Activated naive CD4-positive, alpha-beta T cell treated with anti-CD3 and anti-CD28 coated beads, Interleukin-2, amount 50 U/mL, for 72 hours (primary cell): ENCODE measurements around the gene MOK. TPM values are rescaled to one million over a fixed set of nuclear protein-coding genes. Genes with fewer than 3 reads are reported as not detected.
A peak's percentile ranks its signal among the peaks of the same experiment; 100 is the strongest.
"Not testable (repeated sequence)": the region's sequence is repeated elsewhere in the genome, so short reads cannot be mapped to it uniquely, and the experiment has no call there.

ENCODE experiments used
- ATAC-seq, 2 donors: fragments of 150-1000 bp; cut with Tn5 transposase; 2 replicates each; pipeline ENCODE4 v1.10.0; 2021; ENCODE audit warnings: mild to moderate bottlenecking in 2 of 2, moderate library complexity in 2 of 2
- DNase-seq, 2 donors: peaks; one replicate each; pipeline ENCODE4 v3.0.0; 2021 to 2022; ENCODE audit warnings: low spot score in 2 of 2
- H3K27ac Mint-ChIP-seq, 2 donors: one replicate each; pipeline ENCODE4 v1.8.0; 2022; ENCODE audit warnings: mild to moderate bottlenecking in 2 of 2, mixed read lengths in 2 of 2
- H3K36me3 Mint-ChIP-seq, 2 donors: one replicate each; pipeline ENCODE4 v1.8.0; 2022; ENCODE audit warnings: mixed read lengths in 2 of 2
- H3K9me3 Mint-ChIP-seq, 2 donors: one replicate each; pipeline ENCODE4 v1.8.0; 2022; ENCODE audit warnings: mixed read lengths in 2 of 2
- total RNA-seq, 2 donors: library from RNA; stranded (reverse); gene quantifications; one replicate each; pipeline ENCODE4 v1.2.3, GENCODE V29; 2022

Gene MOK
- total RNA-seq, 2 donors from 2014 or later = 4.4 to 9.1 TPM

DNA sequence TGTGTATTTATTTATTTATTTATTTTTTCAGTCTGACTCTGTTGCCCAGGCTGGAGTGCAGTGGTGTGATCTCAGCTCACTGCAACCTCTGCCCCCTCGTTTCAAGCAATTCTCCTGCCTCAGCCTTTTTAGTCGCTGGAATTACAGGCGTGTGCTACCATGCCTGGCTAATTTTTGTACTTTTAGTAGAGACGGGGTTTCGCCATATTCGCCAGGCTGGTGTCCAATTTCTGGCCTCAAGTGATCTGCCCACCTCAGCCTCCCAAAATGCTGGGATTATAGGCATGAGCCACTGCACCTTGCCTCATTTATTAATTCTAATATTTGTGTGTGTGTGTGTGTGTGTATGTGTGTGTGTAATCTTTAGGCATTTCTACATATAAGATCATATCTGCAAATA lies 24.4 kb upstream of the MOK start:
- H3K36me3 Mint-ChIP-seq, H3K27ac Mint-ChIP-seq, DNase-seq, H3K9me3 Mint-ChIP-seq, ATAC-seq: not testable (repeated sequence)

DNA sequence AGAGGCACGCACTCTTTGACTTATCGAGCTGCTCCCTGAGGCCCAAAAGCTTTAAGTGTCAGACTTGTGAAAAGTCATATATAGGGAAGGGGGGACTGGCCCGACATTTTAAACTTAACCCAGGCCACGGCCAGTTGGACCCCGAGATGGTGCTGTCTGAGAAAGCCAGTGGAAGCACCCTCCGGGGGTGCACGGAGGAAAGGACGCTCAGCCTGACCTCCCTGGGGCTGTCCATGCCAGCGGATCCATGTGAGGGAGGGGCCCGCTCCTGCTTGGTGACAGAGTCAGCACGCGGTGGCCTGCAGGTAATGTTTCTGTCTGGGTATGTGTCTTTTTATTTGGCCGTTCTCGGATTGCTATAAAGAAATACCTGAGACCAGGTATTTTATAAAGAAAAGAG lies 21.6 kb upstream of the MOK start:
- ATAC-seq (no peak), DNase-seq (no peak)
- Mint-ChIP-seq H3K36me3 (peaks cover 0 to 4% of the 10 kb centered on the region in 2 donors), H3K27ac (peak overlapping the region; percentile 45 to 55), H3K9me3 (no peaks in the 10 kb centered on the region)

GRCh38 chr14:102325791-102326345 lies 20.9 kb upstream of the MOK start:
- Mint-ChIP-seq H3K27ac (peak overlapping the region in 1 of 2 donors; percentile 45), H3K9me3 (no peaks in the 10 kb centered on the region), H3K36me3 (peaks cover 0 to 4% of the 10 kb centered on the region in 2 donors)
- DNase-seq = no peak
- ATAC-seq = no peak

GRCh38 chr14:102323102-102323501 lies 18.1 kb upstream of the MOK start:
- Mint-ChIP-seq H3K27ac (peak overlapping the region in 1 of 2 donors; percentile 63), H3K9me3 (no peaks in the 10 kb centered on the region), H3K36me3 (peaks cover 0 to 4% of the 10 kb centered on the region in 2 donors)
- peak in 1 of 2 donors; percentile 10 for DNase-seq
- ATAC-seq = no peak

DNA sequence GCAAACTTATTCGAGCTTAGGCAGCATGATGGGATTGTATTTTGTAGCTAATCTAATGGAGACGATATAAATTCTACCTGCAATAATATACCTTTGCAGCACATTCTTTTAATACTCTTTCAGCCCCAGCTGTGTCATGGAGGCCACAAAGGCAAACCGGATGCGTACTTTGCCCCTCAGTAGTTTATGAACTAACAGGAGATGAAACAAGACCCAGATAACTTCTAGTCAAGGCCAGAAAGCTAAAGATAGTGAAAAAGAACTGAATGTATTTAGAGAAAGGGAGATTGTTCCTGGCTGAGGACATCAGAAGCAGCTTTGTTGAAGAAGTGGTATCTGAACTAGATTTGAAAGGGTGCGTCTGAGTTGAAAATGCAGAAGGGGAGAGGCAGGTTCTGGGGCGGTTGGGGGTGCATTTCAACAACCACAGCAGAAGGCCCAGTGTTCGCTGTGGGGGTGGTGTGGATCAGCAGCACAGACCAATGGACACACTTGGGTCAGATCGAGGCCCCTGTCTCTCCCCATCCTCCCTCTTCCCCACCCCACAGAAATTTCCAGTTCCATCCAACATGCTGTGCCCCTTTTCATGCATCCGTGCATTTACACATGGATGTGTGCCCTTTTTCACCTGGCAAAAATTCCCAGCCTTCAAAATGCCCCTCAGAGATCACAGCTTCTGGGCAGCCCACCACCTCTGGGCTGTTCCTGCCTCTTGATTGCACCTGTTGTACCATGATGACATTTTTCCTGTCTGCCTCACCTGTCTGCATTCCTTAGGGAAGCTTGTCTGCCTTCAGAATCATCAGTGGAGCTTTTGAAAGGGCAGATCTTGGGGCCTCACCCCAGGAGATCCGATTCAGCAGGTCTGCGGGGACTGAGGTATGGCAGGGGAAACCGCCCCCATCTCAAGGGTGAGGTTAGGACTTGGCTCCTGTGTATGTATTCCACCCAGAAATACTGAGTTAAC lies 16.8 kb upstream of the MOK start:
- DNase-seq (no peak), ATAC-seq (no peak)
- Mint-ChIP-seq H3K27ac (peak overlapping the region in 1 of 2 donors; percentile 80), H3K9me3 (no peaks in the 10 kb centered on the region), H3K36me3 (peaks cover 0 to 9% of the 10 kb centered on the region in 2 donors)

GRCh38 chr14:102320671-102321455 lies 15.9 kb upstream of the MOK start:
- H3K9me3 Mint-ChIP-seq = no peaks in the 10 kb centered on the region
- no peak for DNase-seq
- peaks cover 0 to 5% of the 10 kb centered on the region in 2 donors for H3K36me3 Mint-ChIP-seq
- ATAC-seq = no peak
- H3K27ac Mint-ChIP-seq = peak overlapping the region; percentile 95 to 98

DNA sequence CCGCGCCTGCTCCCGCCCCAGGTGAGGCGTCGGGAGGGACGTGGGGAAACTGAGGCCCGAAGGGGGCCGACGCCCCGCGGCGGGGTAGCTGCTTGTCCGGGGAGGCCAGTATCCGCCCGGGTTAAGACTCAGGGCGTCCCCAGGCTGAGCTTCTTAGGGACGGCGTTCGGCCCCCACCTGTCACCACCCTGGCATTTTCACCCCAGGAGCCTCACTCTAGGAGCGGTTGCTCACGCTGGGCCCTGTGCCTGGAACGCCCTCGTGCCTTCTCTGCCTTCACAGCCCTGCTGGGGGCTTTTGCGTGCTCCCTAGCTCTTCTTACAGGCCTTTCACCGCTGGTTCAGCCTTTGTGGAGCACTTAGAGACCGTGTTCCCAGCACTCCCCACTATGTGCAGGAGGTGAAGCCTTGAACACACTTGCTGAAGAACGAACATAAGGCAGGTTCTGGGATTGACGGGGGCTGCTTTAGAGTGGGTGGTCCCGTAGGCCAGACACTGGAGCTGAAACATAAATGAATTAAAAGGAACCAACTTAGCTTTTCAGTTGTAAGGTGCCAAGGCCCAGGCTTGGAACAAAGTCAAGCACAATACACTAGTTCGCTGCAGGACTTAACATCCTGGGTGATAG lies 15.2 kb upstream of the MOK start:
- Mint-ChIP-seq H3K36me3 (peaks cover 0 to 5% of the 10 kb centered on the region in 2 donors), H3K27ac (peak overlapping the region; percentile 95 to 98), H3K9me3 (no peaks in the 10 kb centered on the region)
- DNase-seq (peak; percentile 38 to 68), ATAC-seq (peak; percentile 14 to 16)

DNA sequence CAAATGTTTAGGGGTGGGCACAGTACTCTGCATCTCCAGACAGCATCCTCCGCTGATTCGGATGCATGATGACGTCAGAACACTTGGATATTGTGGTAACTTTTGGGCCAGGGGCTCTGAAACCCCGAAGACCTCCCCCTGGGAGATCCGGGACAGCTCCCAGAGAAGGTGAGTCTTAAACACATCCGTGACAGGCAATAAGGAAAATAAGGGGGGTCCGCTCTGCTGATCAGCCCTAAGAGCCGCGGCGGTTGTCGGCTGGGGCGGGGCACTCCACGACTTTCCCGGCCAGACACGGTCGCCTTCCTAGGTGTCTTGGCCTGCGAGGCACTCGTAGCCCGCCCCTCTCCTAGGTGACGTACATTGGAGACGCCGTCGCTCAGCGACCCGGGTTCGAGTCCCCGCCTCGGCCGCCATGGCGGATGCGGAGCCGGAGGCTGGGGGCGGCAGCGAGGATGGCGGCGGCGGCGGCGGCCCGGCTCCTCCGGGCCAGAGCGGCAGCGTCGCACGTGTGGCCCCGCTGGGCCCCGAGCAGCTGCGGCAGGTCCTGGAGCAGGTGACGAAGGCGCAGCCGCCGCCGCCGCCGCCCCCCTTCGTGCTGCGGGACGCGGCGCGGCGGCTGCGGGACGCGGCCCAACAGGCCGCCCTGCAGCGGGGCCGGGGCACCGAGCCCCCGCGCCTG lies 14.5 kb upstream of the MOK start, which contains the start of gene ZNF839:
Gene ZNF839, plus strand, starts transcription at position 396 of the 682 bp plus-strand sequence. Its CDS starts 20 bp downstream, at position 416.
- ATAC-seq = peak; percentile 70 to 78

GRCh38 chr14:102318781-102319276 lies 13.9 kb upstream of the MOK start:
- ATAC-seq (peak in 1 of 2 donors; percentile 1), DNase-seq (peak in 1 of 2 donors; percentile 12)
- H3K36me3 Mint-ChIP-seq = peaks cover 0 to 5% of the 10 kb centered on the region in 2 donors
- no peaks in the 10 kb centered on the region for H3K9me3 Mint-ChIP-seq
- H3K27ac Mint-ChIP-seq = peak overlapping the region; percentile 98

More for the DNA sequence above, 14.5 kb upstream of the MOK start, which contains the start of gene ZNF839:
- Mint-ChIP-seq H3K27ac (peak within 1 kb of the TSS; percentile 98), H3K36me3 (peaks cover 0 to 5% of the 10 kb centered on the region in 2 donors), H3K9me3 (no peaks in the 10 kb centered on the region)
- DNase-seq = peak; percentile 88 to 99

GRCh38 chr14:102317564-102318248 lies 12.7 kb upstream of the MOK start:
- H3K27ac Mint-ChIP-seq = peak overlapping the region; percentile 98 to 99
- peaks cover 0 to 5% of the 10 kb centered on the region in 2 donors for H3K36me3 Mint-ChIP-seq
- ATAC-seq = no peak
- H3K9me3 Mint-ChIP-seq = no peaks in the 10 kb centered on the region
- peak in 1 of 2 donors; percentile 33 for DNase-seq

GRCh38 chr14:102316743-102317563 lies 12.0 kb upstream of the MOK start:
- H3K36me3 Mint-ChIP-seq = peaks cover 0 to 5% of the 10 kb centered on the region in 2 donors
- H3K27ac Mint-ChIP-seq = peak overlapping the region; percentile 98 to 99
- ATAC-seq (peak; percentile 76 to 77), DNase-seq (peak; percentile 96 to 99)
- no peaks in the 10 kb centered on the region for H3K9me3 Mint-ChIP-seq

GRCh38 chr14:102316338-102316742 lies 11.4 kb upstream of the MOK start:
- peaks cover 0 to 5% of the 10 kb centered on the region in 2 donors for H3K36me3 Mint-ChIP-seq
- H3K27ac Mint-ChIP-seq = peak overlapping the region; percentile 98 to 99
- no peak for ATAC-seq
- no peaks in the 10 kb centered on the region for H3K9me3 Mint-ChIP-seq
- DNase-seq = peak in 1 of 2 donors; percentile 33

DNA sequence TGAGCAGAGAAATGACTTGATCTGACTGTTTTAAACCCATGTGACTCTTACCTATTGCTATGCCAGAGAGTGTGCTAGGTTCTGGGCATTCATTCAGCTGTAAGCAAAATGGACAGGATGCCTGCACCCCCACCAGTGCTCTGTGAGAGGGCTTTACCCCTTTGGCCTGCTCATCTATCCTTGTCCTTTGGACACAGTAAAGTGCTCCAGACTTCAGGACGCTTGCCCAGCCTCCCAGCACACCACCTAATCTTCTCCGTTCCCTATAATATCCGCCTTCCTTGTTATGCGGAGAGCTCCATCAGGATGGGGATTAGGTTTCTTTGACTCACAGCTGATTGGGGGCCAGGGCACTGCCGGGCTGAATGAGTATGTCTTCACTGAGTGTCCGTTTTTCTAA lies 10.2 kb upstream of the MOK start:
- ATAC-seq (no peak), DNase-seq (no peak)
- Mint-ChIP-seq H3K36me3 (peaks cover 0 to 5% of the 10 kb centered on the region in 2 donors), H3K9me3 (no peaks in the 10 kb centered on the region), H3K27ac (no peak overlapping the region)
